Peyer's patch (tissue), 4 donors: Measurements from ENCODE around the gene ZNF407. TPM values are rescaled to one million over a fixed set of nuclear protein-coding genes. Genes with fewer than 3 reads are reported as not detected.

ENCODE experiments used
- DNase-seq, 3 donors: peaks; one replicate each; pipeline ENCODE4 v3.0.0-alpha.2; 2017 to 2019
- H3K27ac ChIP-seq, 4 donors: fragments of 200-600 bp; sonication (generic); one replicate each; pipeline ENCODE4 v1.5.1; 2016 to 2019
- H3K27me3 ChIP-seq, 2 donors: fragments of 200-600 bp; sonication (generic); one replicate each; pipeline ENCODE4 v1.5.1; 2019
- H3K36me3 ChIP-seq, 3 donors: fragments of 200-600 bp; sonication (generic); one replicate each; pipeline ENCODE4 v1.5.1; 2016 to 2019
- H3K4me1 ChIP-seq, 4 donors: fragments of 200-600 bp; sonication (generic); one replicate each; pipeline ENCODE4 v1.5.1; 2016 to 2019
- H3K4me3 ChIP-seq, 4 donors: fragments of 200-600 bp; sonication (generic); 1 replicate in 3 of 4; 2 replicates in 1 of 4; pipeline ENCODE4 v1.5.1; 2016 to 2019; ENCODE audit warnings: mild to moderate bottlenecking in 1 of 4
- H3K9me3 ChIP-seq, 4 donors: fragments of 200-600 bp; sonication (generic); one replicate each; pipeline ENCODE4 v1.5.1; 2016 to 2019; ENCODE audit warnings: mild to moderate bottlenecking in 1 of 4
- CTCF ChIP-seq, 6 experiments: fragments of 450-650 bp in 4 of 6; fragments of 200-600 bp in 2 of 6; sonication (generic) in 1 of 6; IDR thresholded peaks; one replicate each; pipeline ENCODE4 v1.5.1; 2017 to 2019; ENCODE audit warnings: antibody characterized with exemption in 6 of 6, mild to moderate bottlenecking in 3 of 6, moderate library complexity in 1 of 6
- POLR2A ChIP-seq, 2 donors: fragments of 450-650 bp; IDR thresholded peaks; one replicate each; pipeline ENCODE4 v1.5.1; 2017; ENCODE audit warnings: antibody characterized with exemption in 2 of 2, mild to moderate bottlenecking in 2 of 2, moderate library complexity in 2 of 2
- total RNA-seq, 4 donors: library from RNA; depleted of rRNA; stranded (reverse); fragments of >200 nt; gene quantifications; one replicate each; pipeline ENCODE4 v1.1.0, GENCODE V29; 2016

ZNF407 gene
- total RNA-seq, 4 donors from 2014 or later = 24.0 to 54.5 (median 32.3) TPM

GRCh38 chr18:75044791-75045190 lies 447.1 kb downstream of the ZNF407 start:
- TF ChIP-seq POLR2A (IDR thresholded peaks at IDR 0.05) (no peak), CTCF (IDR thresholded peaks at IDR 0.05) (no peak)
- Histone ChIP-seq H3K27me3 (no peaks in the 10 kb centered on the region), H3K4me1 (no peaks in the 10 kb centered on the region), H3K9me3 (no peaks in the 10 kb centered on the region), H3K36me3 (no peaks in the 10 kb centered on the region), H3K4me3 (no peak overlapping the region), H3K27ac (no peak overlapping the region)
- no peak for DNase-seq

- no peak for TF ChIP-seq POLR2A (IDR thresholded peaks at IDR 0.05)
- TF ChIP-seq CTCF (IDR thresholded peaks at IDR 0.05) = no peak
- no peak overlapping the region for H3K27ac ChIP-seq
These were observed 447.6 kb downstream of the ZNF407 start for GRCh38 chr18:75045272-75045671.

GRCh38 chr18:75047240-75047961 lies 449.7 kb downstream of the ZNF407 start:
- TF ChIP-seq CTCF (IDR thresholded peaks at IDR 0.05) (no peak), POLR2A (IDR thresholded peaks at IDR 0.05) (no peak)
- DNase-seq = no peak
- Histone ChIP-seq H3K27ac (no peak overlapping the region), H3K4me3 (no peak overlapping the region), H3K4me1 (no peaks in the 10 kb centered on the region), H3K9me3 (no peaks in the 10 kb centered on the region), H3K27me3 (no peaks in the 10 kb centered on the region), H3K36me3 (no peaks in the 10 kb centered on the region)

More at GRCh38 chr18:75045272-75045671, 447.6 kb downstream of the ZNF407 start:
- DNase-seq = no peak
- no peaks in the 10 kb centered on the region for H3K27me3 ChIP-seq
- H3K36me3 ChIP-seq = no peaks in the 10 kb centered on the region
- H3K9me3 ChIP-seq = no peaks in the 10 kb centered on the region
- H3K4me3 ChIP-seq = no peak overlapping the region
- H3K4me1 ChIP-seq = no peaks in the 10 kb centered on the region

- no peaks in the 10 kb centered on the region for H3K36me3 ChIP-seq
- no peak overlapping the region for H3K27ac ChIP-seq
- no peaks in the 10 kb centered on the region for H3K9me3 ChIP-seq
- no peak for DNase-seq
- H3K4me1 ChIP-seq = no peaks in the 10 kb centered on the region
- H3K4me3 ChIP-seq = no peak overlapping the region
- TF ChIP-seq CTCF (IDR thresholded peaks at IDR 0.05) (no peak), POLR2A (IDR thresholded peaks at IDR 0.05) (no peak)
- no peaks in the 10 kb centered on the region for H3K27me3 ChIP-seq
These were observed 451.2 kb downstream of the ZNF407 start for GRCh38 chr18:75048776-75049454.

GRCh38 chr18:75049455-75049789 lies 451.8 kb downstream of the ZNF407 start:
- H3K4me1 ChIP-seq = no peaks in the 10 kb centered on the region
- H3K36me3 ChIP-seq = no peaks in the 10 kb centered on the region
- H3K9me3 ChIP-seq = no peaks in the 10 kb centered on the region
- H3K27me3 ChIP-seq = no peaks in the 10 kb centered on the region
- DNase-seq = no peak
- H3K4me3 ChIP-seq = no peak overlapping the region
- no peak overlapping the region for H3K27ac ChIP-seq
- no peak for TF ChIP-seq POLR2A (IDR thresholded peaks at IDR 0.05)
- no peak for TF ChIP-seq CTCF (IDR thresholded peaks at IDR 0.05)
